GM18508 (cell line): ENCODE measurements around the gene BBS2.

Experiments used
- ATAC-seq: cut with Tn5 transposase; IDR thresholded peaks from one replicate; pipeline ENCODE4 v1.9.1; 2021; ENCODE audit warnings: moderate number of reproducible peaks; ENCODE audit not compliant: insufficient read depth, unreplicated experiment

Gene BBS2

GRCh38 chr16:56478281-56479049, 41.4 kb downstream of the BBS2 start:
- no peak for ATAC-seq

- ATAC-seq = no peak
Observed at GRCh38 chr16:56477096-56477878, 42.5 kb downstream of the BBS2 start.

- no peak for ATAC-seq
Observed at GRCh38 chr16:56475201-56475600, 44.6 kb downstream of the BBS2 start.

GRCh38 chr16:56470666-56471065, 49.2 kb downstream of the BBS2 start:
- ATAC-seq = no peak

GRCh38 chr16:56470232-56470631, 49.6 kb downstream of the BBS2 start:
- ATAC-seq = no peak

- ATAC-seq = no peak
Observed at GRCh38 chr16:56469748-56470147, 50.1 kb downstream of the BBS2 start.

GRCh38 chr16:56468800-56469199, 51.0 kb downstream of the BBS2 start:
- no peak for ATAC-seq

- no peak for ATAC-seq
Observed at GRCh38 chr16:56466344-56466743, 53.5 kb downstream of the BBS2 start.

- ATAC-seq = no peak
Observed at GRCh38 chr16:56463153-56463552, 56.7 kb downstream of the BBS2 start.

- no peak for ATAC-seq
Observed at GRCh38 chr16:56462064-56462796, 57.6 kb downstream of the BBS2 start.

- no peak for ATAC-seq
Observed at GRCh38 chr16:56460101-56460500, 59.7 kb downstream of the BBS2 start.

- ATAC-seq = no peak
Observed at GRCh38 chr16:56457927-56458470, 61.8 kb downstream of the BBS2 start.

GRCh38 chr16:56451753-56452689, 67.8 kb downstream of the BBS2 start:
- peak; percentile 13 for ATAC-seq

GRCh38 chr16:56450986-56451752, 68.7 kb downstream of the BBS2 start, which contains the start of the genes NUDT21 and OGFOD1:
NUDT21 (minus strand) TSS chr16:56451332; CDS start chr16:56451202, 130 bp downstream.
OGFOD1 (plus strand) TSS chr16:56451554; CDS start chr16:56451613, 59 bp downstream.
- peak; percentile 93 for ATAC-seq

- no peak for ATAC-seq
Observed at GRCh38 chr16:56450275-56450985, 69.4 kb downstream of the BBS2 start.

- ATAC-seq = no peak
Observed at GRCh38 chr16:56448005-56448404, 71.8 kb downstream of the BBS2 start.

GRCh38 chr16:56447286-56447685, 72.5 kb downstream of the BBS2 start:
- ATAC-seq = no peak

- ATAC-seq = no peak
Observed at GRCh38 chr16:56438038-56438437, 81.8 kb downstream of the BBS2 start.
